PFSK-1 (cell line): Measurements from ENCODE around the gene FAR2.

ENCODE experiments used
- FOXP2 ChIP-seq: optimal IDR thresholded peaks from 2 replicates; pipeline ENCODE3; 2011; ENCODE audit warnings: borderline replicate concordance, control low read depth, inconsistent platforms; ENCODE audit not compliant: insufficient read depth; ENCODE audit errors: extremely low read length, extremely low read depth
- POLR2AphosphoS5 ChIP-seq: IDR thresholded peaks from 2 replicates; pipeline ENCODE4 v1.6.1; 2012; ENCODE audit warnings: low read depth, mild to moderate bottlenecking, control low read depth, low read length, moderate library complexity
- REST ChIP-seq, 2 experiments: IDR thresholded peaks; 2 replicates each; pipeline versions ENCODE4 v1.6.1 to v1.8.0; 2011 to 2012; ENCODE audit warnings: low read depth in 2 of 2, low read length in 2 of 2, control low read depth in 1 of 2, inconsistent platforms in 1 of 2, mild to moderate bottlenecking in 1 of 2, moderate library complexity in 1 of 2; ENCODE audit not compliant: insufficient read depth in 1 of 2
- SIN3A ChIP-seq: IDR thresholded peaks from 2 replicates; pipeline ENCODE4 v1.6.1; 2012; ENCODE audit warnings: mild to moderate bottlenecking, low read length, moderate library complexity, borderline replicate concordance; ENCODE audit not compliant: insufficient read depth
- TAF1 ChIP-seq: IDR thresholded peaks from 2 replicates; pipeline ENCODE4 v1.6.1; 2012; ENCODE audit warnings: low read length, control low read depth, borderline replicate concordance; ENCODE audit not compliant: insufficient read depth

FAR2 gene

DNA sequence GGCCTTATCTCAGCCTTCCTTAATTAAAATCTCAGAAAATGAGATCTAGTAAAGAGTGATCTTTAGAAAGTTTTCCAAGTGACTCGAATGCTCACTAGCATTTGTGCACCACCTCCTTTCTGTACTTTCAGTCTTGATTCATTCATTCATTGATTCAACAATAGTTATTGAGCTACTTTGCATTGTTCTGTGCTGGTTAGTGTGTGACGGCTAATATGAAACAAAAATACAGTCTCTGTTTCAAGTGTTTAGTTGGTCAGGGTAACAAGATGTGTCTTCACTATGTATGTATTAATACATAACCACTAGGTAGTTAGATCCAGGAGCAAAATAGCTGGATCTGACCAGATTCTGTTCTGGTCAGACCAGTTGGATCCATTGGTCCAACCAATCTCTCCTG lies 100.9 kb downstream of the FAR2 start:
- TF ChIP-seq FOXP2 (no peak), POLR2AphosphoS5 (no peak), SIN3A (no peak), TAF1 (no peak), REST (IDR thresholded peaks at IDR 0.05; ENCODE audit: insufficient read depth in 1 of 2, low read depth in 2 of 2, low read length in 2 of 2) (no peak)

DNA sequence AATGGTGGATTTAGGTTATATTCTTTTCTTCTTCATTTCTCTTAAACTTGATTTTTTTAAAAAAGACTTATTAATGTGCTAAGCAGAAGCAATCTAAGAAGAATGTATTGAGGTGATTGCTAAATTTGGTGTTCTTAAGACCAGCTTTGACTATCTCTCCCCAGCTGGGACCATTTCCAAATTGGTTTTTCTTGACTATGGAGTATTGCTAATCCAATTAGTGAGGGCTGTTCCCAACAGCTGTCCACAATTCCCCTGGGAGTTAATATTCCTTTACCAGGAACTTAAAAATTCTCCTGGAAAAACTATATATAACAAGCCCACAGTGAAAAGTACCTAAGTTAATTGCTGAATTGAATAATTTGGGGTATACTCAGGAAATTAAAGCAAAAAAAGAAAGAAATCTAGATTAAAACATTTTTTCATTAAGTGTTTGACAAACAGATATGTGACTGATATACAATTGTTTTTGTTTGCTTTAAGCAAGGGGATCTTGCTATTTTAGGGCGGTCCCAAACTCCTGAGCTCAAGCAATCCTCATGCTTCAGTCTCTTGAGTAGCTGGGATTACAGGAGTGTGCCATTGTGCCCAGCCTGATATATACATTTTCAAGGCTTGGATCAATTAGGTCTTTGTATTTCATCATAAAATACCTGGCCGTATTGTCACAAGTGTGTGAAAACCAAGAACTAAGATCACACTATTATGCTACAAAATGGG lies 105.0 kb downstream of the FAR2 start:
- TF ChIP-seq FOXP2 (no peak), POLR2AphosphoS5 (no peak), TAF1 (no peak), SIN3A (no peak), REST (IDR thresholded peaks at IDR 0.05; ENCODE audit: insufficient read depth in 1 of 2, low read depth in 2 of 2, low read length in 2 of 2) (no peak)

GRCh38 chr12:29255042-29255441 lies 106.0 kb downstream of the FAR2 start:
- TF ChIP-seq POLR2AphosphoS5, result no peak
- no peak for TF ChIP-seq SIN3A
- TF ChIP-seq FOXP2, result no peak
- TF ChIP-seq REST (IDR thresholded peaks at IDR 0.05; ENCODE audit: insufficient read depth in 1 of 2, low read depth in 2 of 2, low read length in 2 of 2), result no peak
- no peak for TF ChIP-seq TAF1

GRCh38 chr12:29256598-29256997 lies 107.5 kb downstream of the FAR2 start:
- no peak for TF ChIP-seq SIN3A
- no peak for TF ChIP-seq POLR2AphosphoS5
- TF ChIP-seq FOXP2, result no peak
- no peak for TF ChIP-seq TAF1
- TF ChIP-seq REST (IDR thresholded peaks at IDR 0.05; ENCODE audit: insufficient read depth in 1 of 2, low read depth in 2 of 2, low read length in 2 of 2), result no peak

DNA sequence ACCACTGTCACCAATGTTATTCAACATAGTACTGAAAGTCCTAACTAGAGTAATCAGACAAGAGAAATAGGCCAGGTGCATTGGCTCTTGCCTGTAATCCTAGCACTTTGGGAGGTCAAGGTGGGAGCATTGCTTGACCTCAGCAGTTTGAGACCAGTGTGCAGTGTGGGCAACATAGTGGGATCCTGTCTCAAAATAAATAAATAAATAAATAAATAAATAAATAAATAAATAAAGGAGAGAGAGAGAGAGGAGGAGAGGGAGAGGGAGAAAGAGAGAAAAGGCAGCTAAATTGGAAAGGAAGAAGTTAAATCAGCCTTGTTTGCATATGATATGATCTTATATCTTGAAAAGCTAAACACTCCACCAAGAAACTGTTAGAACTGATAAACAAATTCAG lies 115.3 kb downstream of the FAR2 start:
- TF ChIP-seq REST (IDR thresholded peaks at IDR 0.05; ENCODE audit: insufficient read depth in 1 of 2, low read depth in 2 of 2, low read length in 2 of 2) (no peak), POLR2AphosphoS5 (no peak), SIN3A (no peak), TAF1 (no peak), FOXP2 (no peak)
